NK-92 (cell line): Measurements from ENCODE around the gene ZSWIM6.

Experiments
- DNase-seq: peaks from one replicate; lab custom pipeline; 2025; ENCODE audit not compliant: unreplicated experiment; lab: John Stamatoyannopoulos, UW

Gene ZSWIM6

DNA sequence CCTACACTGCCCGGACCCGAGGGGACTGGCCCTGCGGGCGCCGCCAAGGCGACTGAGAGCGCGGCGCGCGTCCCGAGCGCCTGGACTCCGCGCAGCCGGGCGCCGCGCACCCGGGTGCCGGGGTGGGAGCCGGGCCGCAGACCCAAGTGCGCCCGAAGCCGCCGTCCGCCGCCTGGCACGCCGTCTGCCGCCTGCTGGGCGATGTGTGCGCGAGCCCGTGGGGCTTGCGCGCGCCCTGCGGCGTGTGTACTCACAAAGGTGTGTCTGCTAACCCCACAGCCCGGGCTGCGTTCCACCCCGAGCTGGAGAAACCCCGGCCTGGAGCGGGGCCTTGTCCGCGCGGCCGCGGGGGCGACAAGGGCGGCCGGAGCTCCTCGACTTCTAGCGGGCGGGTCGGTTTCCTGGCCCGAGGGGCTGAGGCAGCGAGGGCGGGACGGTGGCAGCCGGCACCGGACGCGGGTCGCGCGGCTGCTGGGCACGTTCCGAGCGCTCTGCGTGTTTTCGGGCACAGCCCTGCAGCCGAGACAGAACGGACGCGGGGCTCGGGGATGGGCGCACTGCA lies 1.1 kb upstream of the ZSWIM6 start:
- no peak for DNase-seq

DNA sequence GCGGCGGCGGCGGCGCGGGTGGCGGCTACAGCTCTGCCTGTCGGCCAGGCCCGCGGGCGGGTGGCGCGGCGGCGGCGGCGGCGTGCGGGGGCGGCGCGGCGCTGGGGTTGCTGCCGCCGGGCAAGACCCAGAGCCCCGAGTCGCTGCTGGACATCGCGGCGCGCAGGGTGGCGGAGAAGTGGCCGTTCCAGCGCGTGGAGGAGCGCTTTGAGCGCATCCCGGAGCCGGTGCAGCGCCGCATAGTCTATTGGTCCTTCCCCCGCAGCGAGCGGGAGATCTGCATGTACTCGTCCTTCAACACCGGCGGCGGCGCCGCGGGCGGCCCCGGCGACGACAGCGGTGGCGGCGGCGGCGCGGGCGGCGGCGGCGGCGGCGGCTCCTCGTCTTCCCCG lies 296 bp downstream of the ZSWIM6 start:
- DNase-seq: no peak

DNA sequence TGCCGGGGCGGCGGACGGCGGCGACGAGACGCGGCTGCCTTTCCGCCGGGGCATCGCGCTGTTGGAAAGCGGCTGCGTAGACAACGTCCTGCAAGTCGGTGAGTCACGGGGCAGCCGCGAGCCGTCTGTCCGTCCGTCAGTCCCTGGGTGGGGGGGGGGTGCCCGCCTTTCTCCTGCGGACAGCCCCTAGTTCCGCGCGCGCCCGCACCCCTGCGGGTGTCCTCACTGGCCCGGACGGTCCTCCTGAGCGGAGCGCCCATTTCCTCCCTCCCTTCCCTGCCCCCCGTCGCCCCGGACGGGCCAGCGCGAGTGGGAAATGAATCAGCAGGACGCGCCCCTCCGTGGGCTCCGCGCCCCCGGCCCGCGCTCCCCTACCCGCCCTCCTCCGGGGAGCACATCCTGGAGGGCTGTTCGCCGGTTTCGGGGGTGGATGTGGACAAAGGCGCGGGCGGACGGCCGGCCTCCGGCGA lies 828 bp downstream of the ZSWIM6 start:
- DNase-seq: no peak

DNA sequence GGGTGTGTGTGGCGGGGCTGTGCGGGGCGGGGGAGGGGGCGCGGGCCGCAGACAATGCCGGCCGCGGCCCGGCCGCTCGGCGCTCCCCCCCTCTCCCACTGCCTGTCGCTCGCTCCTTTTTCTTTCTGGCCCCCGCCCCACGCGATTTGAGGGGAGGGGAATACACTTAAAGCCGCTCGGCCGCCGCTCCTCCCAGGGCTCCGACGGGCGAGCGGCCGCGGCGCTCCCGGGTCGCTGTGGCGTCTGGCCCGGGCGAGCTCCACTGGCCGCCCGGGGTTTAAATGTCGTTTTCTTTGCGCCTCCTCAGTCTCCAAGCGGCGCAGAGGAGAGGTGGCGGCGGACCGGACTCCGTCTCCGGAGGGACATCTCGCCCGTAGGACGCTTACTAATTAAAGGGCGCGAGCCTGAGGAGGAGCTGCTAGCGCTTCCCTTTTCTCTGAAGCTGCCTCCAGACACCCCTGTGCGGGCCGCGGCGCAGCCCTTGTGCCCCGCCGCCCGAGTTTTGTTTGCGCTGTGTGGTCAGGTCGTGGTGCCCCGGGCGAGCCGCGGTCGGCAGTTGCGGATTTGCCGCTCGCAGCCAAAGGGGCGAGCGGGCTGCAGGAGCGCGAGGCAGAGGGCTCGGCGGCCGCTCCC lies 1.4 kb downstream of the ZSWIM6 start:
- DNase-seq: no peak

DNA sequence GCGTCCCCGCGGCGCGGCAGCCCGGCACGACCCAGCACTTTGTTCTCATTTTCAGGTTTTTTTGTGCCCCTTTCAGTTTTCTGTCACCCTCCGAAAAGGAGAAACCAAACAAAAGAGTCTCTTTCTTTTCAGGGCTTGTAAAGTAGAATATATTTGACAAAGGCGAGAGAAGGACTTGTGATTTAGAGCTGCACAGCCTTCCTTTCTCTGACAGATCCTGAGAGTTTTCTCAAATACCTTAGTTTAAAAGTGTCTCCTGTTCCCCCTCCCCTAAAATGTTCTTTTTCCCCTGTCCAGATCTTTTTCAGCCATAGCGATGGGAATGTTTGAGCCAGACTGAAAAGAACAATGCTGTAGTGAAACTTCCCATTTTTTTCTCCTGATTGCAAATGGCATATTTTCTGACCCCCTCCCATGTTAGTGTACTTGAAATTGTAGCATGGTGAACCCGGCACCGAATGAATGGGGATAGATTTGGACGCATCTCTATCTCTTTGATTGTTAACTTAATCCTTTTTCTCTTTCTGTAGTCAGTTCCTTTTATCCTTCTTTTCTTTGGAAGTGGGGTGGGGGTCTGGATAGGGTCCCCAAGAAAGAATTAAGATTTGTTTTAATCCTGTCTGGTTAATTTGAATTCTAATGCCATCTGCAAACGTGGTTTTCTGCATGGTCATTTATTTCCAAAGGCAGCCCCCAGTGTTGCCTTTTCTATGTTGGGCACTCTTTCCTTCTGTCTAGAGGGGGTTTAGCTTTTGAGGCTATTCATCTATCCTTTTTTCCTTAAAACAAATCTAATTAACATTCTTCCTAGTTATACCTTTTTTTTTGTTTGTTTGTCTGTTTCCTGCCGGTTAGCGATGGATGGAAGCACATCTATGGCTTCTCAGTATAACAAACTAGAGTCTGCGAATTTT lies 2.2 kb downstream of the ZSWIM6 start:
- DNase-seq: no peak

DNA sequence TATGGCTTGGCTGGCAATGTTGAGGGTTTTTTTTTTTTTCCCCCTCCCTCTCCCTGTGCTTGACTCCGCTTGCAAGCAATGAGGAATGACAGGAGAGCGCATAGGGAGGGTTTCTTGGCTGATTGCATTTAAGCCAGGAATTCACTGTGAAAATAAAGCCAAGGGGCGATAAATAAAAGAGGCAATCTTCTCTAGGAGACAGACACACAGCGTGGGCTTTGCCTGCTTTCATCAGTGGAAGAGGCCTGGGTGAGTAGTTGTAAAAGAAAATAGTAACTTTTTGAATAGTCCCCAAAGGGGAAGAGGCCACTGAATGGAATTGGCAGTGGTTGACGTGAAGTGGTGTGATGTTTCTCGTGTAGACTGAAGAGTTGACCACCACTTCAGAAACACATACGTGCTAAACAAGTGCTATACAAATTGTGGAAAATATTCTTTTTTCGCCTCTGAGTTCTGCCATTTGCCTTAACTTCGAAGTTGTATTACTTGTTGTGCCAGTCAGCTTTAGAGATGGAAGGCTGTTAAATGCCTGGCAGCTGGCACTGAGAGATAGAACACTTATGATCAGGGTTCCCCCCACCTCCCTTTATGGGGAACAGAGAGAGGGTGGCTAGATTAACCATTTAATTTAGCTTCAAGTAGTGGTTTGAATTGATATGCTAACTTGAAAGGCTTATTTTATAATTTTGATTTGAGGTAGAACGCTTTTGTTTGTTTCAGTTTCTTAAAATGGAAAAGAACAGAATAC lies 3.0 kb downstream of the ZSWIM6 start:
- DNase-seq: no peak

DNA sequence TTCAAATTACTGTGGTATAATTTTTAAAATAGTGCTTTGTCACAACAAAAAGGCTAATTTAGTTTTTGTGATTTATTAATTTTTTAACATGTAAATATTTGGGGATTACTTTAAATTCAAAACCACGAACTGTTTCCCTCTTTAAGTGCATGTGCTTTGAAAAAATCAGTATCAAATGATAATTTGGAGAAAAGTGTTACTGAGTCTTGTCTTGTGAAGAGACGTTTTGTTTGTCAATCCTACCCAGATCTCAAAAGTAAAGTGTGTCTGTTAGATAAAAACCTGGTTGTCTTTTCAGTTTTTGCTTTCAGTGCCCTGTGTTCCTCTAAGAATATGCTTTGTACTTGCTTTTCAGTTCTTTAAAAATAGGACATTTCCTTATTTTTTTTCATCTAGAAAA lies 7.7 kb downstream of the ZSWIM6 start:
- no peak for DNase-seq

DNA sequence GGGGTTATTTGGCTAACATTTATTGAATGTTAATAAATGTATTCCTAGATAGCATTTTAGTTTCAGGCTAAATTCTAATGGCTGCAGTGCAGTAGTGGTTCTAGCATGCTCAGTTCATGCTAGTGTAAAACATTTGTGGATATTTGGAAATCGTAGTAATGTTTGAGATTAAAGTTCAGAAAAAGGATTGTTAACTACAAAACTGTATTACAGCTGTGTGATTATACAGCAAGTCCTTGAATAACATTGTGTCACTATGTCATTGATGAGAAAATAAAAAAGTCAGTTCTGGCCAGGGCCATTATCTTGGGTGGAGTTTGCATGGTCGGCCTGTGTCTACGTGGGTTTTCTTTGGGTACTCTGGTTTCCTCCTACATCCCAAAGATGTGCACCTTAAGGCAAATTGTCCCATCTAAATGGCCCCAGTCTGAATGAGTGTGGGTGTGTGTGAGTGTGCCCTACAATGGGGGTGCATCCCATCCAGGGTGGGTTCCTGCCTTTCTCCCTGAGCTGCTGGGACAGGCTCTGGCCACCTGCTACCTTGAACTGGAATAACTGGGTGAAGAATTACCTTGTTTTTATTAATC lies 8.8 kb downstream of the ZSWIM6 start:
- no peak for DNase-seq

DNA sequence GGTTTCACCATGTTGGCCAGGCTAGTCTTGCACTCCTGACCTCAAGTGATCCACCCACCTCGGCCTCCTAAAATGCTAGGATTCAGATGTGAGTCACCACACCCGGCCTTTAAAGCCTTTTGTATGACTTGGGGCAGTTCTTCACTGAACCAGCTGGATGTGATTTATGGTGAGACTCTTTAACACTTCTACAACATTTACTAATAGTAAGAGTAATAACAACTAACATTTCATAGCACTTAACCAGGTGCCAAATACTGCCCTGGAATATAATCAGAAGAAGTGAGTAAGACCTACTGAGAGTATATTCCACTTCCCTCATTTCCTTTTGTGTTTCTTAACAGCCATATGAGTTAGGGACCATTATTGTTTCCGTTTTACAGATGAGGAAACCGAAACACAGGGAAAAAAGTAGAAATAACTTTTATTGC lies 10.0 kb downstream of the ZSWIM6 start:
- DNase-seq: no peak

DNA sequence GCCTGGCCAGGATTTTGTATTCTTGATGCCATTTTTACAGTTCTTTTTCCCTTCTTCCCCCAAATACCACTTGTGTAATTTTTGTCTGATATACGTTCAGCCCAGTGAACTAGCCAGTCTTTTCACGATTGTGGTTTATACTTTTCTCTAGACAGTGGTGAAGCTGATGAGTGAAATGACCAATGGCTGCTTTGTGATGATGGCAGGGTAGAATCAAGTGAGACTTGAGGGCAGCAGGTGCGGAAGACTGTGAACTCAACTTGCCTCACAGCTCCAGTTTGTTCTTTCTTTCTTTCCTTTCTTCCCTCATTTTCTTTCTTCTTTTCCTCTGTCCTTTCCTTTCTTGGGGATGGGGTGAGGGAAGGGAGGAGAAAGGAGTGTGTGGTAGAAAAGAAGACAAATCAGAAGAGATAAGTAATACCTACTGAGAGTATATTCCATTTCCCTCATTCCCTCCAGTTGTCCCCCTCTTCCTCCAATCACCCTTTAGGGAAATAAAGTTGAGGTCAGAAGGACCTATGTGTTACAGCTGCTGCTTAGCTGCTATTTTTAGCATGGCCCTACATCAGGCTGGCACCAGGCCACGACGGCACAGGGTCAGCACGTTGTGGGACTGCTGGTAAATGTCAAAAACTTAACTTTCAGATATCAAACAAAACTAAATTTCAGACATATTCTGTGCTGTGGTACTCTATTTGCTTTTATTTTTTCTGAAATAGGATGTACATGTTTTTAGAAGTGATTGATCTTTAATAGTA lies 12.3 kb downstream of the ZSWIM6 start:
- no peak for DNase-seq

DNA sequence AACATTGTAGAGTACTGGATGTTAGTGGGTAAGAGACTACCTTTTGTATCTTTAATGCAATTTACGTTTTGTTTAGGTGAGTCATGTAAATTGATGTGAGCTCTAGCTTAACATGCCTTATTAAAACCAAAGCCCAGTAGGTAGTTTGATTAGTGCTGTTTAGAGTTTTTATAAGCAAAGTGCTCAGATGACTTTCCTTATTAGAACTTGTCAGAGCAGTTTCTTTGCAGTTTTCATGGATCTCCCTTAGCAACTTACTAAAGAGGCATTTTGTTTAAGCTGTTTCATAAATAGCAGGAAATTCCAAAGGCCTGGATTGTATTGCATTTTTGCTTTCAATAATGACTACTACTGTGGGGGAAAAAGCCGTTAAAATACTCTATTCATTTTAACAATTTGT lies 14.5 kb downstream of the ZSWIM6 start:
- no peak for DNase-seq

DNA sequence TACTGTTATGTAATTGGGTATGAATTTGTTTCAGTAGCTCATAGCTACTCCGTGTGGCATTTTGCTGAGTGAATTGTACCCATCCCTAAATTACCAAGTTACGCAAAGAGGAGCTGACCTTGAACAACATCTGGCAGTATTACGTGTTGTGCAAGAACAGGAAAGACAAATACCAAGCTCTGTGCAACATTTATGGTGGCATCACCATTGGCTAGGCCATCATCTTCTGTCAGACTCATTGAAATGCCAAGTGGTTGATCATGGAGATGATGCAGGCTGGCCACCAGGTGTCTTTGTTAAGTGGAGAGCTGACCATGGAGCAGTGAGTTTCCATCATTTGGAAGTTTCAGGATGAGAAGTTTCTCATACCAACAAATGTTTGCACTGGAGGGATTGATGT lies 15.0 kb downstream of the ZSWIM6 start:
- no peak for DNase-seq

DNA sequence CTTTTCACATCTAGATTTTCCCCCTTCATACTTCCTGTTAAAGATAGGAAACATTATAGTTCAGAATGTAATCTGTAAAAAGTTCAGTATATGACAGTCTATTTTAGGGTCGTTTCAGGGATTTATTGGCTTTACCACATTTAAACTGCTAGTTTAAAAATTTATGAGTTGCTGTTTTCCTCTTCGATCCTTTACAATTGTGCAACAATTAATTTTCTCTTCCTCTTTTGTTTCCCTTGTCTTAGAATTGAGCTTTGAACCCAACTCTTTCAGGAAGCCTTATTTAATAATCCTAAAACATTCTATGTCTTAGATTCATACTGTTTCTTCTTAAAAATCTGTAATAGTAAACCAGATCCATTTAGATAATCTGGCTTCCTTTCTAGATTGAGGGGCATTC lies 16.4 kb downstream of the ZSWIM6 start:
- DNase-seq: no peak

DNA sequence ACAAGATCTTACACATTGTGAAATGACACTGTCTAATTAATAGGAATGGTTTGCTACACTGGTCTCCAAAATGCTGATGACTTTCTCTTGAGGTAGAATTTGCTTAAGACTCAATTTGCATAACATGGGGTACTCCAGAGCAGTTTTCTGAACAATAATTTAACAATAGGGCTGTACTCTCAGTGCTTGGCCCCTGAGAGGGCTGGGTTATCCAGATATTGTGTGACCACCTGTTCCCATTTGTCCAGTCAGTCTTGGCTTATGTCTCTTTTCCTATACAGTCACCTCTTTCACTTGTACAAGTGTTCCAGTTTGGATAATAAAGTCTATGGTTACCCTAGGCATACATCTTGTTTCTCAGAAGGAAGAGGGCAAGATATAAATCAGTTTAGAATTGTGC lies 17.9 kb downstream of the ZSWIM6 start:
- no peak for DNase-seq

DNA sequence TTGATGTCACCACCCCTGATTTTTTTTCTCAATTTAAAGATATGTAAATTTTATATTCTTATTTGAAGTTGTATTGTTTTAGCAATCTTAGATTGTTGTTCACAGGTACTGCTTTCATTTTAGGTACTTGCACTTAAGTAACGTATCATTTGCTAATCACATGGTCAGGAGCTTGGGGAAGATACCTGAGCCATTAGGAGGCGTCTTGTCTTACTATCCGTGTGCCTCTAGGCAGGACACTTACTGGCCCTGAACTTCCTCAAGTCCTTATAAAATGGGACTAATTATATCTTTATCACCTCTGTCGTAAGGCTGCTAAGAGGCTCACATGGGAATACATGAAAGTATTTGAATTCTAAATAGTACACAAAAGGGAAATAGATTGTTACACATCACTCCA lies 18.5 kb downstream of the ZSWIM6 start:
- DNase-seq: no peak

DNA sequence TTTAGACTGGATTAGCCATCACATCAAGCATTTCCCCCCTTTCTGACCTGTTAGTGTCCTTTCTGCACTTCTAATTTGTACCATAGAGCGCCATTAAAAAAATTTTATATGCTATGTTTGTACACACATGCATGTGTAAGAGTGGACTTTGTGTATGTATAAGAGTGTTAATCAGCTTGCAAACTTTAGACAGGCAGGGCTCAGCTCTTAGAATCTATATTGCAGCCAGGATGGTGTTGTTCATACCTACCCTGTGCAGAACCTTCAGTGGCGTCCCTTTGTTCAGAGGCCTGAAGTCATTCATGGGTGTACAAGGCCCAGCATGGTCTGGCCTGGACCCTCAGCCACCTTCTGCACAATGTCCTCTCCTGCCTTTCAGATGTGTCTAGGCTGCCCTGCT lies 19.7 kb downstream of the ZSWIM6 start:
- no peak for DNase-seq

DNA sequence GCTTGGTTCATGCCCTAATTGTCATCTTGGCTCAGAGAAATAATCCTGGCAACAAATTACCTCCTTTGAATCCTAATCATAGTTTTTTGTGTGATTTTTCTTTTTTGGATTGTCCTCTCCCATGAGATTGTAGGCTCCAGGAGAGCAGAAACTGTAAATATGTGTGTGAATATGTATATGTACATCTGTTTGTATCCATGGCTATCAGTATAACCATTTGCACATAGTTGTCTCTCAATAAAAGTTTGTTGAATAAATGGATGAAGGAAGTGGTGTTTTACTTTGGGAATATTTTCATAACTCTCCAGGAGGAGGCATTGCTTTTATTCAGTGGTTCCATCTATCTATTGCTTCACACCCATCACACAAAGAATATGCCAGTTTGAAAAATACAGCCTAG lies 20.1 kb downstream of the ZSWIM6 start:
- DNase-seq: no peak

DNA sequence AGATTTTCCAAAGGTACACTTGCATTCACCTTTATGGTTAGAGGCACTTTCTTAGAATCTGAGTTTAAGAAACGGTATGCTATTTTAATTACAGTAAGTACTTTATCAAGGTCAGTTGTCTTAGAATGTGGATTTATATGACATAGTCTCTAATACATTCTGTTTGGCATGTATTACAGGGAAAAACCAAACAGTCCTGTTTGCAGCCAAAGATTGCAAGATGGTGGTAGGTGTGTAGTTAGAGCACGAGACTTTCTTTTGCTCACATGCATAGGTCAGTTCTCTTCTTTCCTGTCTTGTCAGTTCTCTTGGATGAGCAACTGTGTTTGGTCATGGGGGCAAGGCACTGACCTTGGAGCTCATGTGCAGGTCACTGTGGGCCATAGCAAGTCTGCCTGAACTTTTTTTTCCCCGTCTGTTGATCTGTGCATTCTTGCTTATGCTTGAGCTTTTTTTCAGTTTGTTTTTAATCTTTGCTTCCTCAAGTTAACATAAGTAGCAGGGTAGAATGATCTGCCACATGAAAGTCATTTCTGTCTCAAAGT lies 20.6 kb downstream of the ZSWIM6 start:
- no peak for DNase-seq

DNA sequence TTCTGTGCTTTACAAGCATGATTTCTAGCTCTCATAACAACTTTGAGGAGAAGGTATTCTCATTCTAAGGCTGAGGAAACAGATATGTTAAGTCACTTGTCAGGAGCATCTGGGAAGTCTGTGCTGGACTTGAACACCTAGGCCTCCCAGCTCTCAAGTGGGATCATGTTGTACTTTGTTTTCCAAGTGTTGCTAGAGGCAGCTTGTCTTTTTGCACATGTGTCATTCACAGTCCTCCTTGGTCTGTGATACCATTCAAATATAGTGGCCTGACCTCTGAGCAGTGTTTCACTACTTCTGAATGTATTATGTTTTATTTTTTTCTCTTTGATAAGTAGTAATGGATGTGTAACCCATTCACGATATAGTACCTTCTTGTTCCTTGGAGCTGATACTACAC lies 21.2 kb downstream of the ZSWIM6 start:
- no peak for DNase-seq

DNA sequence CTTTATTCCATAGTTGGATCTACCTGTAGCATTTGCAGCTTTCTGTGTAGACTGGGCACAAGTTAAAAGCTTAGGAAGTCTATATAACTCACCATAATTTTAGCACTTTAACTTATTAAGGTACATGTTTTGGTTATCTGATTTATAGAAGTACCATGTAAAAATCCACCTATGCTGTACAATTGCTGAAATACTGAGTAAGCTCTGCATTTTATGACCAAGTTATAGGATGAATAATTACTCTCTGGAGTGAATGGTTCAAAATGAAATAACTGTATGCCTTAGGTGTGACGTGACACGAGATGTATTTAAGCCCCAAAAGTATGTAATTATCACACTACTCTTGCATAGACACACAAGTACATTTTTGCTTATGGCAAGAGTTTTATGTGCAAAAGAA lies 22.1 kb downstream of the ZSWIM6 start:
- no peak for DNase-seq
